Neuron (in vitro differentiated cells): Measurements from ENCODE around the gene R3HDM4.

Experiments
- H2AFZ ChIP-seq: one replicate; pipeline ENCODE4 v1.6.1; 2013; ENCODE audit warnings: low read depth, mild to moderate bottlenecking, inconsistent platforms, low read length, moderate library complexity
- H3K27me3 ChIP-seq: one replicate; pipeline ENCODE4 v1.6.1; 2013; ENCODE audit warnings: low read length; ENCODE audit not compliant: insufficient read depth
- H3K36me3 ChIP-seq: one replicate; pipeline ENCODE4 v1.6.1; 2013; ENCODE audit warnings: low read length; ENCODE audit not compliant: insufficient read depth
- H3K4me1 ChIP-seq: one replicate; pipeline ENCODE4 v1.6.1; 2013; ENCODE audit warnings: low read length; ENCODE audit not compliant: insufficient read depth
- H3K4me3 ChIP-seq: 2 replicates; pipeline ENCODE4 v1.5.1; 2013; ENCODE audit warnings: mild to moderate bottlenecking, low read length, moderate library complexity
- H3K9me3 ChIP-seq: one replicate; pipeline ENCODE4 v1.6.1; 2013; ENCODE audit warnings: low read length

Gene R3HDM4

DNA sequence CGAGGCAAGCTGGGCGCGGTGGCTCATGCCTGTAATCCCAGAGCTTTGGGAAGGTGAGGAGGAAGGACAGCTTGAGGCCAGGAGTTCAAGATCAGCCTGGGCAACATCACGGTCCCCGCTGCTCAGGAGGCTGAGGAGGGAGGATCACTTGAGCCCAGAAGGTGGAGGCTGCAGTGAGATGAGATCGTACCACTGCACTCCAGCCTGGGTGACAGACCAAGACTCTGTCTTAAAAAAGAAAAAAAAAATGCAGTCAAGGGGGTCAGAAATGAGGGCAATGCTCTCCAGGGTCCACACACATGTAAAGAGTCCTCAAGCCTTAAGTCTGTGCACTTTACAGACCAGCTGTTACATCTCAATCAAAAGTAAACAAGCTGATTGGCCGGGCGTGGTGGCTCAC, 8.5 kb downstream of the R3HDM4 start:
- Histone ChIP-seq H3K27me3 (no peaks in the 10 kb centered on the region), H3K9me3 (no peaks in the 10 kb centered on the region), H3K4me1 (no peaks in the 10 kb centered on the region), H3K4me3 (no peak overlapping the region), H2AFZ (no peak overlapping the region), H3K36me3 (peaks cover 11% of the 10 kb centered on the region)

DNA sequence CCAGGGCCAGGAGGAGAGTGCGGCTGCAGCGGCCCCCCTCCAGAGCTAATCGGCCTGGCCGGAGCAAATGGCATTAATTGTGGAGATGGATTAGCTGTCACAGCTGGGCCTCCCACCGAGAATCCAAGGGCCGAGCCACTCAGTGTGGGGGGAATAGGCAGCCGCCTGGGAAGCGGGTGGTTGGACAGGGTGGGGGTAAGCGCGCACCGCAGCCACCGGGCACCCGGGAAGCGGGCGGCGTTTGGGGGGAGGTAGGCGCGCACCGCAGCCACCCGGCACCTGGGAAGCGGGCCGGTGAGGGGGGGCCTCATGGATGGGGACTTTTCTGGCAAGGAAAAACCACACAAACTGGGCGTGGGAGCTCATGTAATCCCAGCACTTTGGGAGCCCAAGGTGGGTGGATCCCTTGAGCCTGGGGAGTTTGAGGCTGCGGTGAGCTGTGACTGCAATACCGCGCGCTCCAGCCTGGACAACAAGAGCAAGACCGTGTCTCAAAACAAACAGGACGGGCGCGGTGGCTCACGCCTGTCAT, 9.7 kb downstream of the R3HDM4 start:
- H3K4me1 ChIP-seq = peaks cover 7% of the 10 kb centered on the region
- H3K4me3 ChIP-seq = no peak overlapping the region
- no peaks in the 10 kb centered on the region for H3K27me3 ChIP-seq
- H3K9me3 ChIP-seq = no peaks in the 10 kb centered on the region
- H2AFZ ChIP-seq = no peak overlapping the region
- peaks cover 15% of the 10 kb centered on the region for H3K36me3 ChIP-seq

DNA sequence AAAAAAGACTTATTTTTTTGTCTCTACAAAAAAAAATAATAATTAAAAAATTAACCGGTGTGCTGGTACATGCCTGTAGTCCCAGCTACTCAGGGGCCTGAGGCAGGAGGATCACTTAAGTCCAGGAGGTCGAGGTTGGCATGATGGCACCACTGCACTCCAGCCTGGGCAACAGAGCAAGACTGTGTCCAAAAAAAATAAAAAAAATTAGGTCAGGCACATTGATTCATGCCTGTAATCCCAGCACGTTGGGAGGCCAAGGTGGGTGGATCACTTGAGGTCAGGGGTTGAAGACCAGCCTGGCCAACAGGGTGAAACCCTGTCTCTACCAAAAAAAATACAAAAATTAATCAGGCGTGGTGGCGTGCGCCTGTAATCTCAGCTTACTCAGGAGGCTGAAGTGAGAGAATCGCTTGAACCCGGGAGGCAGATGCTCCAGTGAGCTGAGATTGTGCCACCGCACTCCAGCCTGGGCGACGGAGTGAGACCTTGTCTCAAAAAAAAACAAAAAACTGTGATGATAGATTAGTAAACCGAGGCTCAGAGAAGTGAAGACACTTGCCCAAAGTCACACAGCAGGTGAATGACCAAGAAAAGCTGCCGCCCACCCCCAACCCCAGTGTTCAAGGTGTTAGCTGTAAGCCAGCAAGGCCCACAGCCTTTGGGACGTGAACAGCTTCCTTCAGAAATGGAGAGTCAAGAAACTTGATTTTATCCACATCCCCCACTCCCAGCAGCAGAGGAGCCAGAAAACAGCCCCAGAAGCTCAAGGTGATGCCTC, 10.4 kb downstream of the R3HDM4 start:
- Histone ChIP-seq H3K9me3 (no peaks in the 10 kb centered on the region), H3K36me3 (peaks cover 15% of the 10 kb centered on the region), H3K4me3 (no peak overlapping the region), H2AFZ (no peak overlapping the region), H3K4me1 (peaks cover 7% of the 10 kb centered on the region), H3K27me3 (no peaks in the 10 kb centered on the region)

DNA sequence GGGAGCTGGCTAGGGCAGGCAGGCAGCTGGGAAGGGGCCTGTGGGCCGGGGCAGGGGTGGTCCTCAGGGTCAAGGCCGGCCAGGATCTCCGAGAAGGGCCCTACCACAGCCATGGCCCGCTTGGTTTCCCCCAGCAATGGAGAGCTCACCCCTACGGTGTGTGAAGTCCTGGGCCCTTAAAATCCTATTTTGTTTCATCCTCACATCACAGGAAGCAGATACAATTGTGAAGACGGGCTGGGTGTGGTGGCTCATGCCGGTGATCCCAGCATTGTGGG, 11.0 kb downstream of the R3HDM4 start:
- H3K4me1 ChIP-seq = peaks cover 7% of the 10 kb centered on the region
- no peaks in the 10 kb centered on the region for H3K27me3 ChIP-seq
- H2AFZ ChIP-seq = no peak overlapping the region
- peaks cover 17% of the 10 kb centered on the region for H3K36me3 ChIP-seq
- no peak overlapping the region for H3K4me3 ChIP-seq
- H3K9me3 ChIP-seq = no peaks in the 10 kb centered on the region

DNA sequence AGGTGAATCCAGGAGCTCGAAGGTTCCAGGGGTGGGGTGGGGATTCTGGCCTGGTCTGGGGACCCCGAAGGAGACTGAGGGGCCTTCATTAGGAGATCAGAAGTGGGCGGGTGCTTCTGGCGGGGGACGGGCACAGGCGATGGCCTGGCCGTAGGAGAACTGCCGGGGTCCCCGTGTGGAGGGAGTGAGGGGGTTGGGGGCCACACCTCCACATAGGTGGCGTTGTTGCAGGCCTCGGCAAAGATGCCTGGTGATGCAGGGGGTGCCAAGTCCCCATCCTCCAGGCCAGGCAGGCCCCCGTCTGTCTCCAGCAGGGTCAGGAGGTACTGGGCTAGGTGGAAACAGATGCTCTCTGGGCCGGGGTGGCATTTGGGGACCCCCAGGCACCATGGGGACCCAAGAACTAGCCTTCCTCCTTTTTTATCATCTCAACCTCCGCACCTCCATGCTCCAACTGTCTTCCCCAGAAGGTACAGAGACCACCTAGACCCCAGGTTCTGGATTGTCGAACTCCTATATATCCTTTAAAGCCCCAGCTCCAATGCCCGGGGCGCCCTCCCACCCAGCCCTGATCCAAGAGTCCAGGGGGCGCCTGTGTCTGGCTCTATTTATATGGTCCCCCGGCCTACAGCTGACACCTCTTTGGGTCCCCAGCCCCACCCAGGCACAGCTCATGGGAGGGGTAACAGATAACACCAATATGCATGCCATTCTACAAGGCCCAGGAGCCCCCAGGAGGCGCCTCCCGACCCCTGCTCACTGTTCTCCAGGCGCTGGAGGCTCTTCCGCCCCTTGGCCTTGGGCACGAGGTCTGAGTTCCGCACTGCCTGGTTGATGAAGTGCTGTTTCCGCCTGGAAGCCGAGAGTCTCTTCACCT, 11.6 kb downstream of the R3HDM4 start:
- Histone ChIP-seq H2AFZ (no peak overlapping the region), H3K4me1 (peaks cover 7% of the 10 kb centered on the region), H3K36me3 (peaks cover 23% of the 10 kb centered on the region), H3K4me3 (no peak overlapping the region), H3K27me3 (no peaks in the 10 kb centered on the region), H3K9me3 (no peaks in the 10 kb centered on the region)

DNA sequence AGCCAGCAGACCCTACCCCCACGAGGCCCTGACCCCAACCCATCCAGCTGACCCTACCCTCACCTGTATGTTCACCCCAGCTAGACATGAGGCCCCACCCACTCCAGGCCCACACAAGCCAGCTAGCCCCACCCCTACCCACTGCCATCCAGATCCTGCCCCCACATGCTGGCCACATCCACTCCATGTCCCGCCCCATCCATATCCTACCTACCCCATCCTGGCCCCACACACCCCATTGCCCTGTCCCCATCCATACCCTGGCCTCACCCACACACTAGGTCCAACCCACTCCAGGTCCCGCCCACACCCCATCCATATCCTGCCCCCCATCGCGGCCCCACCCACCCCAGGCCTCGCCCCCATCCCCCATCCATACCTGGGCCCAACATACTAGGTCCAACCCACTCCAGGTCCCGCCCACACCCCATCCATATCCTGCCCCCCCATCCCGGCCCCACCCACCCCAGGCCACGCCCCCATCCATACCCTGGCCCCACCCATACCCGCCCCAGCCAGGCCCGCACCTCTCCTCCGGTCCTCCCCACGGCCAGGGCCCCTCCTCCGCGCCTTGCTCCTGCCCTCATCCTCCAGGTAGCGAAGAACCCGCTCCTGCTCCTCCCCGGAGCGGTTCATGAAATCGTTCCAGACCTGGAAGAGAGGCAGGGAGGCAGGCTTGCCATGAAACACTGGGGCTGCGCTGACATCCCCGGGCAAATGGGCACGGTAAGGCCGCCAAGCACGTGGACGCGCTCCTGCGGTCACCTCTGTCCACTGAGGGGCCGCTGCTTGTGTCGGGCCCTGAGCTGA, 12.5 kb downstream of the R3HDM4 start:
- H3K27me3 ChIP-seq = no peaks in the 10 kb centered on the region
- H3K4me1 ChIP-seq = peaks cover 7% of the 10 kb centered on the region
- peaks cover 27% of the 10 kb centered on the region for H3K36me3 ChIP-seq
- H3K4me3 ChIP-seq = no peak overlapping the region
- no peak overlapping the region for H2AFZ ChIP-seq
- H3K9me3 ChIP-seq = no peaks in the 10 kb centered on the region

DNA sequence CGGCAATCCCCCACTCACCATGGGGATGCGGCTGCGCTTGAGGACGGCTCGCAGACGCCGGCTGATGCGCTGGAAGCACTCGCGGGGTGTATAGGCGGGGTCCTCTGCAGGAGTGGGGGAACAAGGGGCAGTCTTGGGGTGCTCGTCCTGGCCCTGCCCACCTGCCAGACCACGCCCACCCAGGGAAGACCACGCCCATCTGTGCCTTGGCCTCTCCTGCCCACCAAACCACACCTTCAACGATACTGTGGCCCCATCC, 13.0 kb downstream of the R3HDM4 start:
- Histone ChIP-seq H3K27me3 (no peaks in the 10 kb centered on the region), H3K4me3 (no peak overlapping the region), H3K4me1 (peaks cover 7% of the 10 kb centered on the region), H3K36me3 (peaks cover 27% of the 10 kb centered on the region), H2AFZ (no peak overlapping the region), H3K9me3 (no peaks in the 10 kb centered on the region)

DNA sequence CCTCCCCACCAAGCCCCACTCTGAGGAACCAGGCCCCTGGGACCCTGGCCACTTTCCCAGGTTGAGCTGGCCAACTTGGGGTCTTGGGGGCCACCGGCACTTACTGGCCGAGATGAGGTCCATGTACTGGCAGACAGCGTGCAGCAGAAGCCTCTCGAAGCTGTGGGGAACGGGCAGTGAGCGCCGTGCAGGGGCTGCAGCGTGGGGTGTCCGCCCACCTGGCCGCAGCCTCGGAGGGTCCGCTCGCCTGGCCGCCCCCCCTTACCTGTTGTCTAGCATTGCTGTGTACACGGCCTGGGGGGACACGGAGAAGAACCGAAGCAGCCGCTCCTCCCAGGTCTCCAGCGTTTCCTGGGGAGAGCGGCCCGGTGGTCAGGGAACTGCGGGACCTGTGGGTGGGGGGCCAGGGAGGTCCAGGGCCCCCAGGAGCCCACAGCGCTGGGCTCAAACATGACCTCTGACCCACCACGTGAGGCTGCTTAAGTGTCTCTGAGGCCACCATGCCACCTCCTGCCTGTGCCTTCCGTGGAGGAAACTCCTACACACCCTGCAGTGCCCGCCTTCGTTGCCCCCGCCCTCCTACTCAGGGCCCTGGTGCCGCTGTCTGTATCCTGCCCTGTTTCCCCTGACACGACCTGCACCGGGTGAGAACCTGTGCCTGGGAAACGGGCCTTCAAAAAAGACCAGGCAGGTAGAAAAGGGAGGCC, 13.5 kb downstream of the R3HDM4 start:
- no peaks in the 10 kb centered on the region for H3K9me3 ChIP-seq
- H3K27me3 ChIP-seq = no peaks in the 10 kb centered on the region
- H3K36me3 ChIP-seq = peaks cover 27% of the 10 kb centered on the region
- no peak overlapping the region for H3K4me3 ChIP-seq
- no peak overlapping the region for H2AFZ ChIP-seq
- H3K4me1 ChIP-seq = peaks cover 7% of the 10 kb centered on the region

DNA sequence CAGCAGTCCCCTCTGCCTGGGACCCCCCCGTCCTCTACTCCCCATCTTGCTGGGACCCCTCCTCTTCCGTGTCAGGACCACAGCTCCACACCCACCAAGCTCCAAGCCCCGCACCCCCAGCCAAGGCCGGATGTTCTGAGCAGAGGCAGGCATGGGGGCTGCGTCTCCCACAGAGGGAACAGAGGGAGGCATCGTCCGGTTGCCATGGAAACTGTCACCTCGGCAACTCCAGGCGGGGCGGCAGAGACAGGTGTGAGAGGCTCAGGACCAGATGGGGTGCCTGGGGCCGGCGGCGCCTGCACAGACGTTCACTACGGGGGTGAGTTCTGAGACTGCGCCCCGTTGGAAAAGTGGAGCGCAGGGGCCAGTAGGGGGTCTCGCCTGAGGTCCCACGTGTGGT, 14.4 kb downstream of the R3HDM4 start:
- peaks cover 27% of the 10 kb centered on the region for H3K36me3 ChIP-seq
- no peak overlapping the region for H3K4me3 ChIP-seq

DNA sequence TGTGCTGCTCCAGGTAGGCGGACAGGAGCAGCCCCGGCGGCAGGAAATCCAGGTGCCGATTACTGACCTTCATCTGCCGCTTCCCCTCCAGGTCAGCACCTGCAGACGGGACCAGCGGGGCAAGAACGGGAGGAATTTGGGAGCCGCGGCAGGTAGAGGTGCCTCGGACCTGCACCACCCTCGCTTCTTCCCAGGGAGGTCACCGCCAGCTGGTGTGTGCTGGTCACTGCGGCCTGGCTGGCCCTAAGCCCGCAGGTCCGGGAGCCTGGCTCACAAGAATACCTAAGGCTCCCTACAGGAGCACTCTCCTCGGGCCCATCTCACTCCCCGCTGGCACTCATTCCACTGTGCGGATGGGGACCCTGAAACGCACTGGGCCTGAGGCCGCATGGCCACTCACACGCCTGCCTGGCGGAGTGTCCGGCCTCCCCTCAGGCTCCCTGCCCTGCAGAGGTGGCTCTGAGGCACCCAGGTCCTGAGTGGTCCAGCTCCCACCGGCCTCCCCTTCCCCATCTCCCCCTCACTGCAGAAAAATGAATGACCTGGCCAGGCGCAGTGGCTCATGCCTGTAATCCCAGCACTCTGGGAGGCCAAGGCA, 15.5 kb downstream of the R3HDM4 start:
- peaks cover 27% of the 10 kb centered on the region for H3K36me3 ChIP-seq
- H3K4me1 ChIP-seq = peaks cover 7% of the 10 kb centered on the region
- no peak overlapping the region for H3K4me3 ChIP-seq
- no peaks in the 10 kb centered on the region for H3K9me3 ChIP-seq
- H2AFZ ChIP-seq = no peak overlapping the region
- H3K27me3 ChIP-seq = no peaks in the 10 kb centered on the region

More for the DNA sequence above, 14.4 kb downstream of the R3HDM4 start:
- no peaks in the 10 kb centered on the region for H3K9me3 ChIP-seq
- no peak overlapping the region for H2AFZ ChIP-seq
- peaks cover 7% of the 10 kb centered on the region for H3K4me1 ChIP-seq
- H3K27me3 ChIP-seq = no peaks in the 10 kb centered on the region

DNA sequence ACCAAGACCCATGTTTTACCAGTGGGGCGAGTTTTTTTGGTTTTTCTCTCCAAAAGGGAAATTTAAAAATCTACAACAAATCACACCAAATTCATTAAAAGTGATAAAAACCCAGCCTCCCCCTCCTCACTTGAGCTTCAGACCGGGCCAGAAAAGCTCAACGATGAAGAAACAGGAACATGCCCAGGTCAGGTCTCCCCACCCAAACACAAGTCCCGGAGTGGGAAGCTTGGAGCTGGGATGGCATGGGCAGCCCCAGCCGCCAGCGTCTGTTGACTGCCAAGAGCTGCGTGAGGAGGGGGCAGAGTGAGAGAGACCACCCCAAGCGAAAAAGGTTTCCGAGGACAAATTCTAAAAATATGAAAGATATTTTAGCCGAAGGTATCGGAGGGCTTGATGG, 16.0 kb downstream of the R3HDM4 start:
- Histone ChIP-seq H3K9me3 (no peaks in the 10 kb centered on the region), H3K4me3 (no peak overlapping the region), H3K4me1 (peaks cover 10% of the 10 kb centered on the region), H3K36me3 (peaks cover 25% of the 10 kb centered on the region), H3K27me3 (no peaks in the 10 kb centered on the region), H2AFZ (no peak overlapping the region)

DNA sequence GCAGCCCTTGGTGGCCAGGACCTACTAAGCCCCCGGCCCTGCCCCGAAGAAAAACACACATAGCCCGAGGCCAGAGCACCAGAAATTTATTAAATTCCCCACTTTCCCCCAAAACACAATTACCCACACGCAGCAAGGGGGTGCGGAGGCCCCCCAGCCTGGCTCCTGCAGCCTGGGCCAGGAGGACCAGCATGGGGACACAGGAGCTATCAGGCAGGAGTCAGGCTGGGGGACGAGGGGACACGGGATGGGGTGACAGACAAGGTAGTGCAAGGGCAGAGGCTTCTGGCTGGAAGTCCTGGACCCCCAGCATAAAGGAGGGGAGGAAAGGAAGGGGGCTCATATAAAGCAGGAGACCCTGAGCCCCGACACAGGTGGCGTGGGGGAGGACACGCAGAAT, 16.6 kb downstream of the R3HDM4 start:
- Histone ChIP-seq H3K36me3 (peaks cover 22% of the 10 kb centered on the region), H2AFZ (no peak overlapping the region), H3K9me3 (no peaks in the 10 kb centered on the region), H3K4me1 (peaks cover 12% of the 10 kb centered on the region), H3K4me3 (no peak overlapping the region), H3K27me3 (no peaks in the 10 kb centered on the region)
